SK-N-SH (cell line): Measurements from ENCODE around the gene RAI14. TPM values are rescaled to one million over a fixed set of nuclear protein-coding genes. Genes with fewer than 3 reads are reported as not detected.

ENCODE experiments used
- CTCF ChIA-PET: fragments of 300-600, 350-600 bp; formaldehyde crosslinking; extraction: SDS; loops from one replicate; lab custom pipeline; 2021; lab: Yijun Ruan, JAX
- POLR2A ChIA-PET: fragments of 350-600 bp; sonication (Branson Sonifier 250); formaldehyde crosslinking; extraction: SDS; loops from one replicate; lab custom pipeline; 2020; ENCODE audit warnings: antibody characterized with exemption, inconsistent platforms; lab: Yijun Ruan, JAX
- DNase-seq: peaks from one replicate; pipeline ENCODE4 v3.0.0; 2012
- H2AFZ ChIP-seq: fragments of 200-600 bp; sonication (generic); 2 replicates; pipeline ENCODE4 v1.8.1; 2016; ENCODE audit warnings: antibody characterized with exemption, mild to moderate bottlenecking, low read depth
- H3F3A ChIP-seq: fragments of 200-600 bp; sonication (generic); replicated peaks from 2 replicates; pipeline ENCODE3; 2016; ENCODE audit warnings: antibody characterized with exemption, mild to moderate bottlenecking; ENCODE audit not compliant: insufficient read depth
- H3K27ac ChIP-seq, 2 experiments: fragments of 200-500 bp in 1 of 2; fragments of 200-600 bp in 1 of 2; sonication (Bioruptor generic) in 1 of 2; sonication (generic), shearing (Covaris generic) in 1 of 2; 2 replicates each; pipeline versions ENCODE4 v1.5.1 to v1.6.1; 2014 to 2016; ENCODE audit warnings: low read depth in 2 of 2, inconsistent platforms in 1 of 2, low read length in 1 of 2, mild to moderate bottlenecking in 1 of 2, mixed read lengths in 1 of 2
- H3K27me3 ChIP-seq: fragments of 200-600 bp; sonication (generic), shearing (Covaris generic); 2 replicates; pipeline ENCODE4 v1.6.1; 2016; ENCODE audit warnings: mixed run types; ENCODE audit not compliant: insufficient read depth
- H3K36me3 ChIP-seq, 2 experiments: fragments of 200-500 bp in 1 of 2; fragments of 200-600 bp in 1 of 2; sonication (Bioruptor generic) in 1 of 2; sonication (generic) in 1 of 2; replicated peaks in 1 of 2; 2 replicates each; pipeline versions ENCODE3 to v1.5.1; 2014 to 2016; ENCODE audit warnings: low read length in 1 of 2, mild to moderate bottlenecking in 1 of 2; ENCODE audit not compliant: insufficient read depth in 2 of 2, control insufficient read depth in 1 of 2
- H3K4me1 ChIP-seq, 2 experiments: fragments of 200-500 bp in 1 of 2; fragments of 200-600 bp in 1 of 2; sonication (Bioruptor generic) in 1 of 2; sonication (generic), shearing (Covaris generic) in 1 of 2; 2 replicates each; pipeline versions ENCODE4 v1.5.1 to v1.6.1; 2014 to 2016; ENCODE audit warnings: low read depth in 1 of 2, low read length in 1 of 2, mixed run types in 1 of 2; ENCODE audit not compliant: insufficient read depth in 2 of 2, control insufficient read depth in 1 of 2
- H3K4me2 ChIP-seq: fragments of 200-600 bp; sonication (generic), shearing (Covaris generic); 2 replicates; pipeline ENCODE4 v1.6.1; 2017; ENCODE audit warnings: mixed run types
- H3K4me3 ChIP-seq, 2 experiments: fragments of 200-500 bp in 1 of 2; fragments of 200-600 bp in 1 of 2; sonication (Bioruptor generic) in 1 of 2; sonication (generic), shearing (Covaris generic) in 1 of 2; 2 replicates each; pipeline versions ENCODE4 v1.5.1 to v1.8.1; 2014 to 2016; ENCODE audit warnings: low read depth in 2 of 2, inconsistent platforms in 1 of 2, low read length in 1 of 2, mild to moderate bottlenecking in 1 of 2, mixed read lengths in 1 of 2, moderate library complexity in 1 of 2
- H3K79me2 ChIP-seq: fragments of 200-600 bp; sonication (generic); 2 replicates; pipeline ENCODE4 v1.8.1; 2017; ENCODE audit warnings: mild to moderate bottlenecking; ENCODE audit not compliant: insufficient read depth
- H3K9ac ChIP-seq: fragments of 200-600 bp; sonication (generic); 2 replicates; pipeline ENCODE4 v1.6.1; 2017; ENCODE audit warnings: mixed run types
- H3K9me2 ChIP-seq: fragments of 200-600 bp; sonication (generic); 2 replicates; pipeline ENCODE4 v1.6.1; 2017; ENCODE audit warnings: mixed run types
- H3K9me3 ChIP-seq: fragments of 200-600 bp; sonication (generic); 2 replicates; pipeline ENCODE4 v1.6.1; 2017; ENCODE audit warnings: mixed run types, mild to moderate bottlenecking, moderate library complexity
- H4K20me1 ChIP-seq: fragments of 200-600 bp; sonication (generic); 2 replicates; pipeline ENCODE4 v1.6.1; 2017; ENCODE audit warnings: mild to moderate bottlenecking, mixed run types; ENCODE audit not compliant: insufficient read depth
- CHD2 ChIP-seq: fragments of 150-350 bp; IDR thresholded peaks from 2 replicates; pipeline ENCODE4 v1.6.1; 2018; ENCODE audit warnings: low read length; ENCODE audit not compliant: partially characterized antibody
- EZH2phosphoT487 ChIP-seq: fragments of 200-600 bp; sonication (generic); IDR thresholded peaks from 2 replicates; pipeline ENCODE4 v1.6.1; 2017; ENCODE audit warnings: low read depth, mixed run types, mild to moderate bottlenecking, antibody characterized with exemption, moderate library complexity, borderline replicate concordance
- FOXM1 ChIP-seq: IDR thresholded peaks from 2 replicates; pipeline ENCODE4 v1.4.0; 2012; ENCODE audit warnings: low read depth, mild to moderate bottlenecking
- GABPA ChIP-seq: IDR thresholded peaks from 2 replicates; pipeline ENCODE4 v1.4.0; 2012; ENCODE audit warnings: low read depth, mild to moderate bottlenecking
- JUND ChIP-seq: IDR thresholded peaks from 2 replicates; pipeline ENCODE4 v1.4.0; 2012
- MEF2A ChIP-seq: IDR thresholded peaks from 2 replicates; pipeline ENCODE4 v1.4.0; 2012; ENCODE audit warnings: low read depth, borderline replicate concordance
- POLR2AphosphoS5 ChIP-seq: IDR thresholded peaks from 2 replicates; pipeline ENCODE4 v1.6.1; 2012; ENCODE audit warnings: low read depth, low read length
- RCOR1 ChIP-seq: fragments of 150-350 bp; IDR thresholded peaks from 2 replicates; pipeline ENCODE4 v1.6.1; 2017; ENCODE audit warnings: antibody characterized with exemption, low read length
- SIN3A ChIP-seq: IDR thresholded peaks from 2 replicates; pipeline ENCODE4 v1.6.1; 2012; ENCODE audit warnings: low read depth, mild to moderate bottlenecking, low read length, moderate library complexity, borderline replicate concordance
- YY1 ChIP-seq: IDR thresholded peaks from 2 replicates; pipeline ENCODE4 v1.4.0; 2012; ENCODE audit warnings: low read depth, mild to moderate bottlenecking
- WGBS: methylation state at CpG from one replicate; pipeline ENCODE4 v1.1.6; 2017; ENCODE audit warnings: low lambda C conversion rate; 5-methylcytosine and 5-hydroxymethylcytosine counted together
- polyA plus RNA-seq, 3 experiments: library from polyadenylated mRNA; depleted of rRNA; stranded (reverse); fragments of >200 nt; gene quantifications; 2 replicates each; pipeline ENCODE4 v1.2.3, GENCODE V29; 2012
- TF ChIP-seq, protein P1 (sequence below): IDR thresholded peaks from 2 replicates; pipeline ENCODE4 v1.4.0; 2012; ENCODE audit warnings: low read depth, borderline replicate concordance
- TF ChIP-seq, protein P2 (sequence below): IDR thresholded peaks from 2 replicates; pipeline ENCODE4 v1.4.0; 2012; ENCODE audit warnings: low read depth, borderline replicate concordance
- TF ChIP-seq, protein P3 (sequence below): fragments of 150-350 bp; IDR thresholded peaks from 2 replicates; pipeline ENCODE4 v1.6.1; 2017; ENCODE audit warnings: antibody characterized with exemption, low read length, low read depth, borderline replicate concordance
- TF ChIP-seq, protein P4 (sequence below): IDR thresholded peaks from 2 replicates; pipeline ENCODE4 v1.4.0; 2012; ENCODE audit warnings: low read depth

Gene RAI14
- polyA plus RNA-seq, 1 of the 3 experiments (the other 2 are of a cell fraction), result 53.2 TPM

DNA sequence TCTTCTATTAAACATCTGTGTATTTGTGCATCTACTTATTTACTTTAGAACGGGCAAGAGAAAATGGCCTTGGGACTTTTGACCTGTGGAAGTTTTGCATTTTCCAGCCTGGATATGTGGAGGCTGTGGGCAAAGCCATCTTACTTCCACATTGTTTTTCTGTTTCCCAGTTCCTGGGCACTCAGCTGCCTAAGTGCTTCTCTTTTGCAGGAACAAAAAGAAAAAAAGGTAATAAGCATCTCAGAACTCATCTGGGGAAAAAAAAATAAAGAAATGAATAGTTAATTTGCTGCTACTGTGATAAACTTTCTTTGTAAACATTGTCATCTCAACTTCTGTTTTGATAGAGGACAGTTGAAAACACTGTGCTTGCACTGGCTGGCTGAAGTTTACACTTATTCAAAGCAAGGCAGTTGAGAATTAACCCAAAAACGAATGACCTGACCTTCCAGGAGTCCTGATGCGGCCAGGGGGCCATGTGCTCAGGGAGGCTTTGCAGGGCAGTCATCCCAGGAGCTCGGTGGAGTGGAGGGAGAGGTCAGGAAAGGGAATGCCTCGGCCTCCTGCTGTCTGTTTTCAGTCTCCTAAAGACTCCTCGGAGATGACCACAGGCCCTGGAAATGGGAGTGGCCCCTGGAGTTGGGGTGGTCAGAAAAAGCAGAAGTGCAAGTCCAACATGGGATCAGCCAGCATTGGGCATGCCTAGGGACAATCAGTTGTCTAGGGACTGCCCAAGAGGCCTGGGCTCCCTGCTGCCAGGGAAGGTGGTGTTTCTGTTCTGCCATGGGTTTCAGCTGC is 75.5 kb downstream of the RAI14 start:
- TF ChIP-seq JUND (no peak), YY1 (no peak), SIN3A (no peak), FOXM1 (no peak), EZH2phosphoT487 (no peak), GABPA (no peak), MEF2A (no peak), POLR2AphosphoS5 (no peak), RCOR1 (no peak), CHD2 (no peak)
- TF ChIP-seq, protein P1, sequence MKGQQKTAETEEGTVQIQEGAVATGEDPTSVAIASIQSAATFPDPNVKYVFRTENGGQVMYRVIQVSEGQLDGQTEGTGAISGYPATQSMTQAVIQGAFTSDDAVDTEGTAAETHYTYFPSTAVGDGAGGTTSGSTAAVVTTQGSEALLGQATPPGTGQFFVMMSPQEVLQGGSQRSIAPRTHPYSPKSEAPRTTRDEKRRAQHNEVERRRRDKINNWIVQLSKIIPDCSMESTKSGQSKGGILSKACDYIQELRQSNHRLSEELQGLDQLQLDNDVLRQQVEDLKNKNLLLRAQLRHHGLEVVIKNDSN, result no peak
- TF ChIP-seq, protein P2, sequence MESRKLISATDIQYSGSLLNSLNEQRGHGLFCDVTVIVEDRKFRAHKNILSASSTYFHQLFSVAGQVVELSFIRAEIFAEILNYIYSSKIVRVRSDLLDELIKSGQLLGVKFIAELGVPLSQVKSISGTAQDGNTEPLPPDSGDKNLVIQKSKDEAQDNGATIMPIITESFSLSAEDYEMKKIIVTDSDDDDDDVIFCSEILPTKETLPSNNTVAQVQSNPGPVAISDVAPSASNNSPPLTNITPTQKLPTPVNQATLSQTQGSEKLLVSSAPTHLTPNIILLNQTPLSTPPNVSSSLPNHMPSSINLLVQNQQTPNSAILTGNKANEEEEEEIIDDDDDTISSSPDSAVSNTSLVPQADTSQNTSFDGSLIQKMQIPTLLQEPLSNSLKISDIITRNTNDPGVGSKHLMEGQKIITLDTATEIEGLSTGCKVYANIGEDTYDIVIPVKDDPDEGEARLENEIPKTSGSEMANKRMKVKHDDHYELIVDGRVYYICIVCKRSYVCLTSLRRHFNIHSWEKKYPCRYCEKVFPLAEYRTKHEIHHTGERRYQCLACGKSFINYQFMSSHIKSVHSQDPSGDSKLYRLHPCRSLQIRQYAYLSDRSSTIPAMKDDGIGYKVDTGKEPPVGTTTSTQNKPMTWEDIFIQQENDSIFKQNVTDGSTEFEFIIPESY, result no peak
- TF ChIP-seq, protein P3, sequence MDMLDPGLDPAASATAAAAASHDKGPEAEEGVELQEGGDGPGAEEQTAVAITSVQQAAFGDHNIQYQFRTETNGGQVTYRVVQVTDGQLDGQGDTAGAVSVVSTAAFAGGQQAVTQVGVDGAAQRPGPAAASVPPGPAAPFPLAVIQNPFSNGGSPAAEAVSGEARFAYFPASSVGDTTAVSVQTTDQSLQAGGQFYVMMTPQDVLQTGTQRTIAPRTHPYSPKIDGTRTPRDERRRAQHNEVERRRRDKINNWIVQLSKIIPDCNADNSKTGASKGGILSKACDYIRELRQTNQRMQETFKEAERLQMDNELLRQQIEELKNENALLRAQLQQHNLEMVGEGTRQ, result no peak
- TF ChIP-seq, protein P4, sequence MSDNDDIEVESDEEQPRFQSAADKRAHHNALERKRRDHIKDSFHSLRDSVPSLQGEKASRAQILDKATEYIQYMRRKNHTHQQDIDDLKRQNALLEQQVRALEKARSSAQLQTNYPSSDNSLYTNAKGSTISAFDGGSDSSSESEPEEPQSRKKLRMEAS, result no peak
- Histone ChIP-seq H3K79me2 (peaks cover 92% of the 10 kb centered on the region), H3K36me3 (peaks cover 4 to 19% of the 10 kb centered on the region in 2 experiments), H3K9me3 (no peaks in the 10 kb centered on the region), H3K9me2 (no peaks in the 10 kb centered on the region), H4K20me1 (no peaks in the 10 kb centered on the region), H2AFZ (no peak overlapping the region), H3K4me2 (no peak overlapping the region), H3K9ac (no peak overlapping the region), H3K27ac (peak overlapping the region in 1 of 2 experiments; percentile 25; a peak in 2 of 4 replicates), H3K4me1 (peaks cover 0 to 17% of the 10 kb centered on the region in 2 experiments; a peak in 1 of 4 replicates), H3F3A (peaks cover 14% of the 10 kb centered on the region), H3K4me3 (no peak overlapping the region), H3K27me3 (no peaks in the 10 kb centered on the region)
- WGBS, result 65% methylated on average over 5 of the region's 6 CpGs
- DNase-seq, result no peak
- CTCF ChIA-PET, result no interaction called here
- POLR2A ChIA-PET, result no interaction called here
